K562 (cell line): Measurements from ENCODE around the gene FAM53B.

Experiments used
- EGR1 ChIP-seq: fragments of 450-650 bp; conservative IDR thresholded peaks from 2 replicates; pipeline ENCODE4 v1.6.1; 2017; ENCODE audit warnings: mild to moderate bottlenecking
- JUND ChIP-seq, 2 experiments: IDR thresholded peaks; 2 replicates in 1 of 2; 3 replicates in 1 of 2; pipeline ENCODE4 v1.6.1; 2011; ENCODE audit warnings: borderline replicate concordance in 2 of 2, low read depth in 2 of 2, low read length in 2 of 2, improper control_type of control experiment in 1 of 2, missing biosample characterization in 1 of 2, missing genetic modification characterization in 1 of 2, missing genetic modification reagents in 1 of 2
- POLR2AphosphoS5 ChIP-seq: IDR thresholded peaks from 2 replicates; pipeline ENCODE4 v1.6.1; 2011; ENCODE audit warnings: mild to moderate bottlenecking, low read depth, low read length, moderate library complexity; ENCODE audit not compliant: control insufficient read depth, insufficient read depth
- SP1 ChIP-seq: sonication (generic); formaldehyde crosslinking; IDR thresholded peaks from 2 replicates; pipeline ENCODE4 v1.8.1; 2022; ENCODE audit warnings: mild to moderate bottlenecking, missing genetic modification reagents
- YY1 ChIP-seq, 3 experiments: IDR thresholded peaks; 2 replicates each; pipeline ENCODE4 v1.6.1; 2011; ENCODE audit warnings: low read length in 2 of 3, mild to moderate bottlenecking in 2 of 3, moderate library complexity in 2 of 3, borderline replicate concordance in 1 of 3, control low read depth in 1 of 3, low read depth in 1 of 3; ENCODE audit not compliant: insufficient read depth in 3 of 3, insufficient replicate concordance in 2 of 3, control insufficient read depth in 1 of 3, insufficient read length in 1 of 3; ENCODE audit errors: extremely low read depth in 1 of 3
- ZBTB26 ChIP-seq: fragments of 450-650 bp; formaldehyde crosslinking; IDR thresholded peaks from 2 replicates; pipeline ENCODE4 v1.4.0; 2022; ENCODE audit warnings: missing genetic modification characterization
- ZBTB7A ChIP-seq: IDR thresholded peaks from 2 replicates; pipeline ENCODE4 v1.6.1; 2011; ENCODE audit warnings: low read depth, mild to moderate bottlenecking, low read length, moderate library complexity, borderline replicate concordance; ENCODE audit not compliant: control insufficient read depth
- TF ChIP-seq, protein P1 (sequence below), 2 experiments: fragments of 450-650 bp; formaldehyde crosslinking in 1 of 2; IDR thresholded peaks; 2 replicates each; pipeline versions ENCODE4 v1.4.0 to v1.6.1; 2014 to 2020; ENCODE audit warnings: mild to moderate bottlenecking in 2 of 2, borderline replicate concordance in 1 of 2, low read depth in 1 of 2
- TF ChIP-seq, protein P2 (sequence below): sonication (generic); formaldehyde crosslinking; IDR thresholded peaks from 2 replicates; pipeline ENCODE4 v1.9.0; 2022; ENCODE audit warnings: mild to moderate bottlenecking, missing genetic modification reagents

DNA sequence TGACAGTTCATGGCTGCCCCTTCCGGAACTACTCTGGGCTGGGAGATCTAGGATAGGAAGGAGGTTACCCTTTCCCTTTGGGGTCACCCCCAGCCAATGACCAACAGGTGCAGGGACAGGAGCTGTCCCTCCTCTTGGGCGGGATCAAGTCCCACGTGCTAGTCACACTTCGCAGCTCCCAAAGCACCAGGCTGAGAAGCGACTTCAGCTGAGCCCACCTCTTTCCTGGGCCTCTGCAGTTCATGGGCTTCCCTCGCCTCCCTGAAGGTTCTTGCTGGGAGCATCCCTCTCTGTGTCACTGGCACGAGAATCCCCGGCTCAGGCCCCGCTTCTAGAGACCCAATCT lies 115.5 kb downstream of the FAM53B start:
- TF ChIP-seq, protein P1, sequence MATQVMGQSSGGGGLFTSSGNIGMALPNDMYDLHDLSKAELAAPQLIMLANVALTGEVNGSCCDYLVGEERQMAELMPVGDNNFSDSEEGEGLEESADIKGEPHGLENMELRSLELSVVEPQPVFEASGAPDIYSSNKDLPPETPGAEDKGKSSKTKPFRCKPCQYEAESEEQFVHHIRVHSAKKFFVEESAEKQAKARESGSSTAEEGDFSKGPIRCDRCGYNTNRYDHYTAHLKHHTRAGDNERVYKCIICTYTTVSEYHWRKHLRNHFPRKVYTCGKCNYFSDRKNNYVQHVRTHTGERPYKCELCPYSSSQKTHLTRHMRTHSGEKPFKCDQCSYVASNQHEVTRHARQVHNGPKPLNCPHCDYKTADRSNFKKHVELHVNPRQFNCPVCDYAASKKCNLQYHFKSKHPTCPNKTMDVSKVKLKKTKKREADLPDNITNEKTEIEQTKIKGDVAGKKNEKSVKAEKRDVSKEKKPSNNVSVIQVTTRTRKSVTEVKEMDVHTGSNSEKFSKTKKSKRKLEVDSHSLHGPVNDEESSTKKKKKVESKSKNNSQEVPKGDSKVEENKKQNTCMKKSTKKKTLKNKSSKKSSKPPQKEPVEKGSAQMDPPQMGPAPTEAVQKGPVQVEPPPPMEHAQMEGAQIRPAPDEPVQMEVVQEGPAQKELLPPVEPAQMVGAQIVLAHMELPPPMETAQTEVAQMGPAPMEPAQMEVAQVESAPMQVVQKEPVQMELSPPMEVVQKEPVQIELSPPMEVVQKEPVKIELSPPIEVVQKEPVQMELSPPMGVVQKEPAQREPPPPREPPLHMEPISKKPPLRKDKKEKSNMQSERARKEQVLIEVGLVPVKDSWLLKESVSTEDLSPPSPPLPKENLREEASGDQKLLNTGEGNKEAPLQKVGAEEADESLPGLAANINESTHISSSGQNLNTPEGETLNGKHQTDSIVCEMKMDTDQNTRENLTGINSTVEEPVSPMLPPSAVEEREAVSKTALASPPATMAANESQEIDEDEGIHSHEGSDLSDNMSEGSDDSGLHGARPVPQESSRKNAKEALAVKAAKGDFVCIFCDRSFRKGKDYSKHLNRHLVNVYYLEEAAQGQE (IDR thresholded peaks at IDR 0.05; ENCODE audit: borderline replicate concordance): no peak
- TF ChIP-seq, protein P1 (CRISPR knock-in tag; IDR thresholded peaks at IDR 0.05; ENCODE audit: low read depth): no peak
- TF ChIP-seq POLR2AphosphoS5 (no peak), EGR1 (no peak), YY1 (IDR thresholded peaks at IDR 0.05; ENCODE audit: borderline replicate concordance in 1 of 3, control insufficient read depth in 1 of 3, extremely low read depth in 1 of 3, insufficient read depth in 3 of 3, insufficient read length in 1 of 3, insufficient replicate concordance in 2 of 3, low read depth in 1 of 3, low read length in 2 of 3) (no peak), ZBTB7A (no peak), SP1 (CRISPR knock-in tag) (no peak), ZBTB26 (CRISPR knock-in tag) (no peak), JUND (IDR thresholded peaks at IDR 0.05; ENCODE audit: borderline replicate concordance, low read depth, low read length) (no peak), JUND (tag; IDR thresholded peaks at IDR 0.05; ENCODE audit: borderline replicate concordance, low read depth, low read length) (no peak)
- TF ChIP-seq, protein P2, sequence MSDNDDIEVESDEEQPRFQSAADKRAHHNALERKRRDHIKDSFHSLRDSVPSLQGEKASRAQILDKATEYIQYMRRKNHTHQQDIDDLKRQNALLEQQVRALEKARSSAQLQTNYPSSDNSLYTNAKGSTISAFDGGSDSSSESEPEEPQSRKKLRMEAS: no peak
